Heart right ventricle (tissue), 16 donors: ENCODE data around the gene TMEM167B. TPM values are rescaled to one million over a fixed set of nuclear protein-coding genes. Genes with fewer than 3 reads are reported as not detected.

Experiments
- ATAC-seq, 8 donors: fragments of 200-7000 bp; cut with Tn5 transposase; one replicate each; pipeline ENCODE4 v1.9.1; 2020; ENCODE audit warnings: mild to moderate bottlenecking in 8 of 8, moderate library complexity in 8 of 8, moderate number of reproducible peaks in 1 of 8
- DNase-seq, 2 donors: peaks; one replicate each; pipeline ENCODE4 v3.0.0-alpha.2; 2020
- H3K27ac ChIP-seq, 10 donors: fragments of 200-600 bp; sonication (generic) in 2 of 10; one replicate each; pipeline versions ENCODE4 v1.5.0 to v1.8.0; 2020 to 2022; ENCODE audit warnings: mild to moderate bottlenecking in 3 of 10
- H3K27me3 ChIP-seq, 7 donors: fragments of 200-600 bp; one replicate each; pipeline ENCODE4 v1.8.0; 2021 to 2022; ENCODE audit warnings: mild to moderate bottlenecking in 2 of 7
- H3K36me3 ChIP-seq, 9 donors: fragments of 200-600 bp; sonication (generic) in 1 of 9; one replicate each; pipeline versions ENCODE4 v1.5.0 to v1.8.0; 2020 to 2022; ENCODE audit warnings: mild to moderate bottlenecking in 2 of 9
- H3K4me1 ChIP-seq, 9 donors: fragments of 200-600 bp; sonication (generic) in 1 of 9; one replicate each; pipeline versions ENCODE4 v1.5.0 to v1.8.0; 2020 to 2022; ENCODE audit warnings: mild to moderate bottlenecking in 4 of 9
- H3K4me3 ChIP-seq, 10 donors: fragments of 200-600 bp; sonication (generic) in 2 of 10; one replicate each; pipeline versions ENCODE4 v1.5.0 to v1.8.0; 2020 to 2022; ENCODE audit warnings: mild to moderate bottlenecking in 7 of 10, moderate library complexity in 2 of 10
- H3K9me3 ChIP-seq, 11 donors: fragments of 200-600 bp in 10 of 11; sonication (generic) in 2 of 11; one replicate each; pipeline versions ENCODE4 v1.5.0 to v1.8.0; 2013 to 2022; ENCODE audit warnings: mild to moderate bottlenecking in 2 of 11, control low read depth in 1 of 11, moderate library complexity in 1 of 11
- WGBS, 2 donors: extraction: QIAGEN DNeasy Blood & Tissue Kit; methylation state at CpG; one replicate each; pipeline ENCODE4 v1.1.7; 2013; ENCODE audit warnings: inconsistent platforms in 1 of 2; 5-methylcytosine and 5-hydroxymethylcytosine counted together
- intact Hi-C, 10 donors: fragments of 100-400 bp; cut with DNase I; formaldehyde crosslinking; loops; one replicate each; pipeline versions ENCODE4 v1.11.1 to v1.14.2; 2022
- polyA plus RNA-seq, 2 donors: library from polyadenylated mRNA; stranded (reverse); fragments of 200-250 nt; gene quantifications; one replicate each; pipeline ENCODE4 v1.2.3, GENCODE V29; 2013
- total RNA-seq, 10 donors: library from RNA; stranded (reverse); fragmentation: NEBNext Ultra II Directional in 3 of 10; extraction: Animal tissue kit (Norgen Biotek cat#: 25700) in 3 of 10; gene quantifications; one replicate each; pipeline versions ENCODE4 v1.2.1 to v1.2.4, GENCODE V29; 2021 to 2023
- TF ChIP-seq, protein P1 (sequence below), 9 donors: fragments of 200-600 bp; sonication (generic) in 2 of 9; IDR thresholded peaks; one replicate each; pipeline versions ENCODE4 v1.5.0 to v1.8.0; 2021 to 2022; ENCODE audit warnings: antibody characterized with exemption in 9 of 9, mild to moderate bottlenecking in 5 of 9, moderate library complexity in 1 of 9
- donor health status: Arrhythmogenic right ventricular cardiomyopathy.
- donor health status: ischemic (EF 13 %, LVEDD 7.1; RV severe dilation, severe dysfunction).
- donor health status: healthy with polysubstance abuse.
- donor health status: DM: no; HTN: yes; CAD: no.
- donor health status: DM: no; HTN: no; CAD: no.
- donor health status: ischemic (EF 25% LVEDD 6.9; RV normal size, moderate dysfunction).
- donor health status: ischemic (EF 25% LVEDD 5.7; RV mildly dilated, moderate dysfunction).
- donor health status: healthy.
- donor health status: DM: yes; HTN: yes; CAD: no.
- donor health status: Ischemic cardiomyopathy.
- donor health status: ischemic (EF 35%, LVEDD 5.7; RV mildly dilated, moderate dysfunction).
- donor health status: nonischemic (EF 11% LVEDD 7.7; RV severe dilation, severe dysfunction).
- donor health status: DM: yes; HTN: yes; CAD: no.
- donor health status: PGD.
- donor health status: ischemic (EF 29% LVEDD 5.4; RV normal size, mild dysfunction).
- donor health status: nonischemic (EF 23%, LVEDD 6.1; RV moderate dilation, normal function).

The TMEM167B gene
- total and polyA plus RNA-seq, 12 donors: 12.0 to 52.9 (median 40.5) TPM

- H3K36me3 ChIP-seq: peaks cover 0 to 38% (median 20%) of the 10 kb centered on the region in 9 donors
- peaks cover 8 to 65% (median 40%) of the 10 kb centered on the region in 9 donors for H3K4me1 ChIP-seq
- 3% methylated on average over 13 of the region's 13 CpGs for WGBS, 2 donors
- H3K27ac ChIP-seq: peak overlapping the region; percentile 94 to 100 (median 98)
- no peaks in the 10 kb centered on the region for H3K9me3 ChIP-seq
- TF ChIP-seq, protein P1, sequence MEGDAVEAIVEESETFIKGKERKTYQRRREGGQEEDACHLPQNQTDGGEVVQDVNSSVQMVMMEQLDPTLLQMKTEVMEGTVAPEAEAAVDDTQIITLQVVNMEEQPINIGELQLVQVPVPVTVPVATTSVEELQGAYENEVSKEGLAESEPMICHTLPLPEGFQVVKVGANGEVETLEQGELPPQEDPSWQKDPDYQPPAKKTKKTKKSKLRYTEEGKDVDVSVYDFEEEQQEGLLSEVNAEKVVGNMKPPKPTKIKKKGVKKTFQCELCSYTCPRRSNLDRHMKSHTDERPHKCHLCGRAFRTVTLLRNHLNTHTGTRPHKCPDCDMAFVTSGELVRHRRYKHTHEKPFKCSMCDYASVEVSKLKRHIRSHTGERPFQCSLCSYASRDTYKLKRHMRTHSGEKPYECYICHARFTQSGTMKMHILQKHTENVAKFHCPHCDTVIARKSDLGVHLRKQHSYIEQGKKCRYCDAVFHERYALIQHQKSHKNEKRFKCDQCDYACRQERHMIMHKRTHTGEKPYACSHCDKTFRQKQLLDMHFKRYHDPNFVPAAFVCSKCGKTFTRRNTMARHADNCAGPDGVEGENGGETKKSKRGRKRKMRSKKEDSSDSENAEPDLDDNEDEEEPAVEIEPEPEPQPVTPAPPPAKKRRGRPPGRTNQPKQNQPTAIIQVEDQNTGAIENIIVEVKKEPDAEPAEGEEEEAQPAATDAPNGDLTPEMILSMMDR (IDR thresholded peaks at IDR 0.05): no peak
- peak; percentile 65 to 78 (median 70) for ATAC-seq
- no peaks in the 10 kb centered on the region for H3K27me3 ChIP-seq
- H3K4me3 ChIP-seq: peak overlapping the region; percentile 64 to 89 (median 80)
- no peak for DNase-seq
- intact Hi-C loops: loop anchor here in 4 of 10 donors (2.0 to 10.0 kb wide), 4 partner anchors 14 to 304 kb away; partner anchors contain the start of genes WDR47 (in 3 of the 4), SORT1 (in 1 of the 4) and TAF13 (in 1 of the 4)
These were observed 694 bp downstream of the TMEM167B start for GRCh38 chr1:109091078-109091838.

DNA sequence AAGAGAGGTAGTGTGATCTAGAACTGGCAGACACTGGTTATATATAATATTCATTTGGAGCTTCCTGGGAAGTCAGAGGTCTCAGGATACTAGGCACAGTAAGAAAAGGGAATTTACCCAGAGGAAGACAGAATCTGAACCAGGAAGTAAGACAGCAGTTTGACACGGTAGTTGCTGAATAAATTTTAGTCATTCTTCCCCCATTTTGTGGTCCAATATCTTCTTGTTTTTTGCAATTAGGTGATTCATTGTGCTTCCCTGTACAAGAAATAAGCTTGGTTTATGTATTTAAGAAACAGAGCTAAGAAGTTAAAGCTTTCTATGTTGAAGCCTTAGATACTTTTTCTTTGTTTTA, 1.3 kb downstream of the TMEM167B start:
- peak overlapping the region; percentile 64 to 89 (median 80) for H3K4me3 ChIP-seq
- TF ChIP-seq, protein P1 (IDR thresholded peaks at IDR 0.05): no peak
- peak overlapping the region in 9 of 10 donors; percentile 94 to 100 (median 98) for H3K27ac ChIP-seq
- peaks cover 8 to 71% (median 46%) of the 10 kb centered on the region in 9 donors for H3K4me1 ChIP-seq
- DNase-seq (no peak), ATAC-seq (no peak)
- no peaks in the 10 kb centered on the region for H3K27me3 ChIP-seq
- WGBS, 2 donors: 0 to 11% methylated on average over 1 of the region's 1 CpG
- H3K9me3 ChIP-seq: no peaks in the 10 kb centered on the region
- intact Hi-C loops: loop anchor here in 4 of 10 donors (2.0 to 10.0 kb wide), 4 partner anchors 15 to 303 kb away; partner anchors contain the start of genes WDR47 (in 3 of the 4), SORT1 (in 1 of the 4) and TAF13 (in 1 of the 4)
- peaks cover 0 to 44% (median 20%) of the 10 kb centered on the region in 9 donors for H3K36me3 ChIP-seq

DNA sequence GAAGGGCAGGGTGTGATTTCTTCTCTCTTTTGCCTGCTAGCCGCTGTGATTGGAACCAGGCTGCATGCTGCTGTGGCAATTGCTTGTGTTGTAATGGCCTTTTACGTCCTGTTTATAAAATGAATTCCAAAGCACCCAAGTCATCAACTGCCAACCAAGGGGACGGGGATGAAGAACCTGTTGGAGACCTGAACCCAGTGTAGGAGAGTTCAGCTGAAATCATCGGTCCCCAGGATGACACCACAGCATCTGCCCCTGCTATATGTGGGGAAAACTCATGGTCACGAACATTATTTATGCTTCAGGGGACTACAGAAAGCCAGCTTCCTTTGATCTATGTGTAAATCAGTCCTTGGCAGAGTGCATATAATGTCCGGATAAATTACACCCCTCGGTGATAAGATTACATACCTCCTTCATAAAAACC, 3.8 kb downstream of the TMEM167B start:
- no peaks in the 10 kb centered on the region for H3K27me3 ChIP-seq
- 52 to 69% methylated on average over 7 of the region's 7 CpGs for WGBS, 2 donors
- H3K27ac ChIP-seq: peak overlapping the region; percentile 29 to 78 (median 60)
- peaks cover 8 to 71% (median 42%) of the 10 kb centered on the region in 9 donors for H3K4me1 ChIP-seq
- DNase-seq (no peak), ATAC-seq (no peak)
- intact Hi-C loops: loop anchor here in 4 of 10 donors (5.0 to 10.0 kb wide), 3 partner anchors 50 to 300 kb away; partner anchors contain the start of genes WDR47 (in 3 of the 4) and SORT1 (in 1 of the 4)
- TF ChIP-seq, protein P1 (IDR thresholded peaks at IDR 0.05): no peak
- no peaks in the 10 kb centered on the region for H3K9me3 ChIP-seq
- H3K4me3 ChIP-seq: no peak overlapping the region
- peaks cover 0 to 52% (median 20%) of the 10 kb centered on the region in 9 donors for H3K36me3 ChIP-seq

DNA sequence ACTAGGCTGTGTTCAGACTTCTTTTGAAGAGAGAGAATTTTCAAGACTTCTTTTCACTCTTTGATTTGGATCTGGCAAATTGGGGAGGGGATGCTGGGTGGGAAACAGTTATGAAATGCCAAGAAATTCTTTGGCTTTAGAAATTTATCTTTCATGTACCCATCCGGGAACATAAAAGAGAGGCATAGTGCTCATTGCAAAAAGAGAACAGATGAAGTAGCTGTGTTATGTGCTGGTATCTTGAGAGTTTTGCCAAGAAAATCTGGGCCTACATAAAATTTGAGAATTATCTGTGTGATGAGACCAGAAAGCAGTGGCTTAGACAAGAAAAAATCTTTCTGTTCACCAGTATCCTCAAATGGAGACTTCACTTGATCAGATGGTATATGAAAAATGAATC, 4.3 kb downstream of the TMEM167B start:
- Histone ChIP-seq H3K4me1 (peaks cover 8 to 69% (median 44%) of the 10 kb centered on the region in 9 donors), H3K36me3 (peaks cover 0 to 52% (median 20%) of the 10 kb centered on the region in 9 donors), H3K27me3 (no peaks in the 10 kb centered on the region), H3K4me3 (no peak overlapping the region), H3K9me3 (no peaks in the 10 kb centered on the region), H3K27ac (peak overlapping the region in 8 of 10 donors; percentile 59 to 78 (median 64))
- WGBS, 2 donors: 77 to 79% methylated on average over 1 of the region's 1 CpG
- no peak for DNase-seq
- TF ChIP-seq, protein P1 (IDR thresholded peaks at IDR 0.05): no peak
- intact Hi-C loops: loop anchor here in 4 of 10 donors (5.0 to 10.0 kb wide), 3 partner anchors 50 to 300 kb away; partner anchors contain the start of genes WDR47 (in 3 of the 4) and SORT1 (in 1 of the 4)
- ATAC-seq: no peak
